Right renal pelvis (tissue), 4 donors: ENCODE results near the gene LDB3. TPM values are rescaled to one million over a fixed set of nuclear protein-coding genes. Genes with fewer than 3 reads are reported as not detected.
"Not testable (repeated sequence)": the region's sequence is repeated elsewhere in the genome, so short reads cannot be mapped to it uniquely, and the experiment has no call there.

ENCODE experiments used
- DNase-seq, 4 donors: peaks; one replicate each; pipeline ENCODE4 v3.0.0-alpha.2; 2013; ENCODE audit warnings: low read depth in 4 of 4, low spot score in 3 of 4, missing footprints in 1 of 4
- polyA plus RNA-seq, 4 donors: library from polyadenylated mRNA; unstranded; fragments of 120-200 nt; gene quantifications; one replicate each; pipeline ENCODE4 v1.2.1, GENCODE V29; 2013; ENCODE audit not compliant: insufficient read length in 4 of 4

The LDB3 gene
- polyA plus RNA-seq, 4 donors = 0.92 to 1.1 (median 1.0) TPM

DNA sequence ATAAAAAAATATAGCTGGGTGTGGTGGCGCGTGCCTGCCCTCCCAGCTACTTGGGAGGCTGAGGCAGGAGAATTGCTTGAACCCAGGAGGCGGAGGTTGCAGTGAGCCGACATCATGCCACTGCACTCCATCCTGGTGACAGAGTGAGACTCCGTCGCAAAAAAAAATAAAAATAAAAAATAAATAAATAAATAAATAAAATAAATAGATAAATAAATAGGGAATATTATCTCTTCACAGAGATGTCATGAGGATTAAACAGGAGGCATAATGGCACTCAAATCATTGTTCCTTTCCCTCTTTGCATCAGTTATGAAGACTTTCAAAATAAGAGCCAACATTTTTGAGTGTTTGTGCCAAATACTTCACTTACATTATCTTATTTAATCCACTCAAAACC is 56.1 kb downstream of the LDB3 start:
- DNase-seq = no peak

DNA sequence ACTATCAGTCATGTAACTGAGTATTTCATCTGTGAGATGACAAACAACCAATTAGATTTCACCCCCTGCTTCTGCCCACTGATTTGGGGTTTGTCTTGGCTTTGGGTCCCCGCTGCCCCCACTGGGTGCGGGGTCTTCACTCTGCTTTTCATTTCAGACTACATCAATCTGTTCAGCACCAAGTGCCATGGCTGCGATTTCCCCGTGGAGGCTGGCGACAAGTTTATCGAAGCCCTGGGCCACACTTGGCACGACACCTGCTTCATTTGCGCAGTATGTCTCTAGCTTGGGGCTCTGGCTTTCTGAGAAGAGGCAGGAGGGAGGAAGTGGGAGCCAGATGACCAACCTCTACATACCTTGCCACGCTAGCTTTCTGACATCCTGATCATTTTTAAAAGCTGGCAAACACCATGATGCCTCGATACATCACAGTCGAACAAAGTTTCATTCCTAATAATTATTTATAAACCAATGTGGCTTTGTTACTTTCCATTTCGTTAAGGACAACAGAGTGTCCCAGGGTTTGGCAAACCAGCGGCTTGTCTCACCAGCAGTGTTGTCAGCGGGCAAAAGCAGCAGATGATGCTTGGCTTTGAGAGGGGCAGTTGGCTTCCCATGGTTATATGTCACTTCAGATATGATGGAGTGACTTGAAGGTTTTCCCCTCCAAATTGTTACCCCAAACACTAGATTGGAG is 57.8 kb downstream of the LDB3 start:
- DNase-seq = no peak

DNA sequence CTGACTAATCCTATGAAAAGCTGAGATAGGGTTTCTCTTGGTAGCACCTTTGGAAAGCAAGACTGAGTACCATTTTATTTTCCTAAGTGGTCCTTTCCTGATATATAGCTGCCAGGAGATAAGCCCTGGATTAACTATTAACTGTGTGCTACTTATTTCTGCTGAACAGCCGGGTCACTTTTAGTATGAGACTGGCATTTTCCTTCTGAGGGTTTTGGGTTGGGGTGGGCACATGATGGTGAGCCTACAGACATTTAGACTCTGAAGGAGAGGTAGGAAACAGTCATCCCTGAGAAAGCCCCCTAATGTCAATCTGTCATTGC is 58.3 kb downstream of the LDB3 start:
- DNase-seq = no peak

DNA sequence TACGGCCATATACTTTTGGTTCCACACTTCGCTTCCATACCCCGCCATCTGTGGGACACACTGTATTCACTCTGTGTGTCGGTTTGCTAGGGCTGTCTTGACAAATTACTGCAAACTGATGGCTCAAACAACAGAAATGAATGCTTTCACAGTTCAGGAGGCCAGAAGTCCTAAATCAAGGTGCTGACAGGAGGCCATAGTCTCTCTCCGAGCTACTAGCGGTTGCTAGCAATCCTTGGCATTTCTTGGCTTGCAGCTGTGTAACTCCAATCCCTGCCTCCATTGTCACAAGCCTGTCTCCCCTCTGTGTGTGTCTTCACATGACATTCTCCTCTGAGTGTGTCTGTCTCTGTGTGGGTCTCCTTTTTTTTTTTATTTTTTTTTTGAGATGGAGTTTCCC is 59.2 kb downstream of the LDB3 start:
- DNase-seq = peak in 3 of 4 donors; percentile 26 to 61 (median 48)

DNA sequence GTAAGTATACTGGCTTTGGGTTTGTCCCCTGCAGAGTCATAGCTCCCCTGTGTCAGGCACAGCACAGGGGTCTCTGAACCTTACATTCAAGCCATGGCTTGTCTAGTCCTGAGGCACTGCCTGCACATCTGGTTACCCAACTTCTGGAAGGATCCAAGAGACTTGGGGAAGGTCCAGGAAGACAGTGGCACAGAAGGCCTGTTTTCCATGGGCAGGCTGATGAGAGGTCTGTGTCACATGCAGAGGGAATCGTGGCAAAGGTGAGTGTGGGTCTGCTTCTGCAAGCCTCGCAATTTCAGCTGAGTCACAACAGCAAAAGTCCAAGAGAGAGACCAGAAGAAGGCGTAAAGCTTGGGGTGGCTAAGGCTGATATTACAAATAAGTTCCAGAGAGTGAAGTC is 59.7 kb downstream of the LDB3 start:
- DNase-seq = no peak

- no peak for DNase-seq
These were observed 61.4 kb downstream of the LDB3 start for GRCh38 chr10:86729677-86730076.

DNA sequence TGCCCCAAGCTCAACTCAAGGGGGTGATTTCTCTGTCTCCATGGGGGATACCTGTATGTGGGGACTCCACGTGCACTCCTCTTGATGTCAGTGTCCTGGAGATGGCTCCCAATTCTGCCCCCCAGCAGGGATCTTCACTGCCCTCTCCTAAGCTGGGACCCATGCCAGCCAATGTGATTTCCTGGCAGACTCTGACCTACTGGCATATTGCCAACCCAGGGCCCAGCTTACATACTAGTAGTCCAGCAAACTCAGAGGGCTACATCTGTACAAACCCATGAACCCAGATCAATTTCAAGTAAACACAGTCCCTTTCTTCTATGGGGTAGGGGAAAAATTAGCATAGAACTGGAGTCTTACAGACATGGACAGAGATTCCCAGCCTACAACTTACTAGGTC is 61.9 kb downstream of the LDB3 start:
- DNase-seq = no peak

GRCh38 chr10:86732771-86733170 is 64.5 kb downstream of the LDB3 start:
- no peak for DNase-seq

GRCh38 chr10:86733260-86733671 is 65.0 kb downstream of the LDB3 start:
- no peak for DNase-seq

- no peak for DNase-seq
These were observed 66.1 kb downstream of the LDB3 start for GRCh38 chr10:86734207-86734988.

DNA sequence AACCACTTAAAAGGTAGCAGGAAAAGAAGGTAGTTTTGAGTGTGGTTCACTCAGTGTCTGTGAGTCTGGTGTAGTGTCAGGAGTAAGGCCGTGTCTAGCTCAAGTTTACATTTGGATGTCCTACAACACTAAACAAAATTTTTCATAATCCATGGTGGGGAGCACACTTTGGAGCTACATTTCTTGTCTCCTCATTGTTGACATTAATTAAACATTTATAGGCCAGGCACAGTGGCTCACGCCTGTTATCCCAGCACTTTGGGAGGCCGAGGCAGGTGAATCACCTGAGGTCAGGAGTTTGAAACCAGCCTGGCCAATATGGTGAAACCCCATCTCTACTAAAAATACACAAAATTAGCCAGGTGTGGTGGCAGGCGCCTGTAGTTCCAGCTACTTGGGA is 67.0 kb downstream of the LDB3 start:
- DNase-seq = not testable (repeated sequence)

- no peak for DNase-seq
These were observed 73.9 kb downstream of the LDB3 start for GRCh38 chr10:86742230-86742629.

GRCh38 chr10:86744067-86744725 is 75.9 kb downstream of the LDB3 start:
- DNase-seq = no peak

- no peak for DNase-seq
These were observed 79.7 kb downstream of the LDB3 start for GRCh38 chr10:86747796-86748581.

GRCh38 chr10:86749854-86750253 is 81.5 kb downstream of the LDB3 start:
- no peak for DNase-seq

- DNase-seq = no peak
These were observed 83.2 kb downstream of the LDB3 start for GRCh38 chr10:86751477-86751876.

DNA sequence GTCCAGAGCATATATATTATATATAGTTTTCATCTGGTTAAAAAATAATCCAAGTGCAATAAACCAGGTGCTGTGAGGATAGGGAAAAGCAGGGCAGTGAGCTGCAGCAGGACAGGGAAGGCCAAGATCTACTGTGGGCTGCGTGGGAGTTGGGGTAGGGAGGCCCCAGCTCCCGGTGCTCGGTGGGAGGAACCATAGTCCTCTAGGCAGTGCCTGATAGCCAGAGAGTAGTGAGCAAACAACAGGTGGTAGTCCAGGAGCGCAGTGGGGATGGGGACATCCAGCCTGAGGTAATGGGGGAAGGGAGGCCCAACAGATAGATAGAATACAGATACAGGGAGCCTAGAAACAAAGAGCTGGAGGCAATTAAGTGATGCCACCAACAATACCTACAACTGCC is 84.0 kb downstream of the LDB3 start:
- no peak for DNase-seq

GRCh38 chr10:86753051-86753450 is 84.7 kb downstream of the LDB3 start:
- no peak for DNase-seq

GRCh38 chr10:86753638-86754434 is 85.5 kb downstream of the LDB3 start:
- DNase-seq = no peak

- no peak for DNase-seq
These were observed 87.1 kb downstream of the LDB3 start for GRCh38 chr10:86755454-86755739.
